HG03139 (cell line): ENCODE measurements around the gene SESN3.

ENCODE experiments used
- ATAC-seq: cut with Tn5 transposase; IDR thresholded peaks from one replicate; pipeline ENCODE4 v1.9.1; 2021; ENCODE audit not compliant: unreplicated experiment

Gene SESN3

GRCh38 chr11:95128602-95129001 is 102.4 kb downstream of the SESN3 start:
- no peak for ATAC-seq

- no peak for ATAC-seq
Observed at GRCh38 chr11:95123556-95123955, 107.4 kb downstream of the SESN3 start.

GRCh38 chr11:95121698-95122097 is 109.3 kb downstream of the SESN3 start:
- ATAC-seq, result no peak

GRCh38 chr11:95119361-95120060 is 111.5 kb downstream of the SESN3 start:
- ATAC-seq, result no peak

- no peak for ATAC-seq
Observed at GRCh38 chr11:95115597-95115996, 115.4 kb downstream of the SESN3 start.
